NCI-H446 treated with DMSO at 0.1 percent for 48 hours (cell line): ENCODE data around the gene SPATS2L.

Experiments used
- DNase-seq: peaks from one replicate; lab custom pipeline; 2025; lab: John Stamatoyannopoulos, UW

SPATS2L gene

GRCh38 chr2:200498402-200499162 is 192.1 kb downstream of the SPATS2L start:
- no peak for DNase-seq

DNA sequence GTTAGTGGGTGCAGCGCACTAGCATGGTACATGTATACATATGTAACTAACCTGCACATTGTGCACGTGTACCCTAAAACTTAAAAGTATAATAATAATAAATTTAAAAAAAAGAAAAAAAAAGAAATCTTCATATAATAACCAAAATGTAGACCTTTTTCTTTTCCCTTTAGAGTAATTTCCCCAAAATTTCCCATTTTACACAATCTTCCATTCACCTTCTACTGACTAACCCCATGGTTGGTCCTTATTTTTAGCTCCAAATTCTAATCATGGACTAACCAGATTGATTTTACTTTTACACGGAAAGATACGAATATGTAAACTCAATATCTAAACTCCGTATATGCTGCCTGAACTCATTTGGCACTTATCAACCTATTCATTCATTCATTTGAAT is 195.7 kb downstream of the SPATS2L start:
- DNase-seq: no peak

- DNase-seq: no peak
These were observed 200.2 kb downstream of the SPATS2L start for GRCh38 chr2:200506679-200507078.

- no peak for DNase-seq
These were observed 200.7 kb downstream of the SPATS2L start for GRCh38 chr2:200507179-200507578.

- DNase-seq: no peak
These were observed 202.7 kb downstream of the SPATS2L start for GRCh38 chr2:200509235-200509611.

- DNase-seq: peak; percentile 44
These were observed 203.3 kb downstream of the SPATS2L start, which contains the start of gene KCTD18 for GRCh38 chr2:200509612-200510433. Gene KCTD18 (minus strand): TSS chr2:200510068. CDS start chr2:200507016, 3,052 bp downstream.

GRCh38 chr2:200515155-200515554 is 208.7 kb downstream of the SPATS2L start:
- DNase-seq: no peak

DNA sequence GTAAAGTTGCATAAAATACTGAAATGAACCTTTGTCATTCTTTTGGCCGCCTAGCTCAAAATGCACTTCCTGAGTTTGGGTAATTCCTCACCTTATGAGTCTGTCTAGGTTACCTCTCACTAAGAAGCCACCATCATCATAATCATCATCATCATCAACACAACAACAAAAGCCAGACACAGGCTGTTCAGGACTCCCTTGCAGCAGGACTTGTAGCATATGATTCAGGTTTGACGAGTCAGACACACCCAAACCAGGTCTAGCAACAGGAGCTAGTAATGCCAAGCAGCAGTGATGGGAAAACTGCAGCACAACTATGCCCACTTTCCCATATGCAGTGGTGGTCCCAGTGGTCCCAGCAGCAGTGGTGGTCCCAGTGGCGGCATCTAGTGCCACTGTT is 216.7 kb downstream of the SPATS2L start:
- no peak for DNase-seq

DNA sequence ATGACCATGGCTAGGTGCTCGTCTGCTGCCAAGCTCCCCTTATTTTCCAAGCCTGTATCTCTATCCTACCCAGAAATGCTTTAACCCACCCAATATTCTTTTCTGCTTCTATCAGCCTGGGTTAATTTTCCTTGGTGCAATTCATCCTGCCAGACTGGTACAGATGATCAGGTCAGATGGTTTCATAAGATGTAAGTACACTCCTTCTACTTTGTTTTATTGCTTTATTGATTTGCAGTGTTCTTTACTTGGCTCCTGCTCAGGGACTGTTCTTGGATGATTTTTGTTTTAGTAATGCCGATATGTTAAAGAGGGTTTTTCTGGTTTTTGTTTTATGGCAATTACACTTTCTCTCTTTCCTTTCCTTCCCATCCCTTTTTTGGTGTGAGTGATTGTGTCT is 217.1 kb downstream of the SPATS2L start:
- DNase-seq: no peak

- no peak for DNase-seq
These were observed 218.6 kb downstream of the SPATS2L start for GRCh38 chr2:200525066-200525465.

GRCh38 chr2:200525551-200525881 is 219.0 kb downstream of the SPATS2L start:
- no peak for DNase-seq

- peak; percentile 81 for DNase-seq
These were observed 219.6 kb downstream of the SPATS2L start, which contains the start of gene SGO2 for GRCh38 chr2:200525882-200526651. Gene SGO2 (plus strand): TSS chr2:200526207. CDS start chr2:200532976, 6,769 bp downstream.

GRCh38 chr2:200528228-200528627 is 221.7 kb downstream of the SPATS2L start:
- DNase-seq: no peak
